GM23338 (cell line): Measurements from ENCODE around the gene NSD2. TPM values are rescaled to one million over a fixed set of nuclear protein-coding genes. Genes with fewer than 3 reads are reported as not detected.

Experiments
- ATAC-seq: fragments of 200-7000 bp; cut with Tn5 transposase; 3 replicates; pipeline ENCODE4 v1.9.1; 2020
- DNase-seq: peaks from one replicate; pipeline ENCODE4 v3.0.0-alpha.2; 2015; ENCODE audit warnings: low spot score
- H2AFZ ChIP-seq: fragments of 200-600 bp; sonication (generic); 2 replicates; pipeline ENCODE4 v1.8.0; 2016; ENCODE audit warnings: antibody characterized with exemption, mild to moderate bottlenecking, moderate library complexity
- H3F3A ChIP-seq: fragments of 200-600 bp; sonication (generic); replicated peaks from 2 replicates; pipeline ENCODE4 v1.8.0; 2017; ENCODE audit warnings: antibody characterized with exemption, mixed run types, low read depth
- H3K27ac ChIP-seq: fragments of 200-600 bp; sonication (generic); 2 replicates; pipeline ENCODE4 v1.6.1; 2016; ENCODE audit warnings: low read depth
- H3K27me3 ChIP-seq: fragments of 200-600 bp; sonication (generic); 2 replicates; pipeline ENCODE4 v1.8.0; 2016; ENCODE audit warnings: mild to moderate bottlenecking, mixed run types, moderate library complexity; ENCODE audit not compliant: insufficient read depth
- H3K36me3 ChIP-seq: fragments of 200-600 bp; sonication (generic); 2 replicates; pipeline ENCODE4 v1.8.0; 2016; ENCODE audit warnings: mild to moderate bottlenecking; ENCODE audit not compliant: insufficient read depth
- H3K4me1 ChIP-seq: fragments of 200-600 bp; sonication (generic); 2 replicates; pipeline ENCODE4 v1.8.0; 2016; ENCODE audit warnings: mild to moderate bottlenecking, moderate library complexity; ENCODE audit not compliant: insufficient read depth
- H3K4me2 ChIP-seq: fragments of 200-600 bp; sonication (generic); 2 replicates; pipeline ENCODE4 v1.7.1; 2017; ENCODE audit warnings: mixed run types
- H3K4me3 ChIP-seq: fragments of 200-600 bp; sonication (generic); 2 replicates; pipeline ENCODE4 v1.6.1; 2016; ENCODE audit warnings: mixed run types
- H3K79me2 ChIP-seq: fragments of 200-600 bp; sonication (generic); replicated peaks from 2 replicates; pipeline ENCODE4 v1.8.0; 2017; ENCODE audit warnings: mild to moderate bottlenecking; ENCODE audit not compliant: insufficient read depth
- H3K9me2 ChIP-seq: fragments of 200-600 bp; sonication (generic); 2 replicates; pipeline ENCODE4 v1.8.0; 2017; ENCODE audit not compliant: insufficient read depth
- H4K20me1 ChIP-seq: fragments of 200-600 bp; sonication (generic); replicated peaks from 2 replicates; pipeline ENCODE4 v1.8.0; 2017; ENCODE audit warnings: mild to moderate bottlenecking; ENCODE audit not compliant: insufficient read depth
- H3K27ac Mint-ChIP-seq: 2 replicates; pipeline ENCODE4 v1.8.0; 2020; ENCODE audit warnings: inconsistent platforms, mild to moderate bottlenecking, moderate library complexity, mixed read lengths
- H3K27me3 Mint-ChIP-seq: 3 replicates; pipeline ENCODE4 v1.8.0; 2022; ENCODE audit warnings: low read depth, mild to moderate bottlenecking, moderate library complexity, mixed read lengths, inconsistent platforms; ENCODE audit not compliant: insufficient read depth, poor library complexity
- H3K36me3 Mint-ChIP-seq: 3 replicates; pipeline ENCODE4 v1.8.0; 2021; ENCODE audit warnings: low read depth, mild to moderate bottlenecking, inconsistent platforms, moderate library complexity, mixed read lengths
- H3K4me1 Mint-ChIP-seq: 3 replicates; pipeline ENCODE4 v1.8.0; 2020; ENCODE audit warnings: mild to moderate bottlenecking, inconsistent platforms, mixed read lengths
- H3K4me3 Mint-ChIP-seq: 3 replicates; pipeline ENCODE4 v1.8.0; 2021; ENCODE audit warnings: moderate library complexity, mild to moderate bottlenecking, inconsistent platforms, mixed read lengths
- H3K9me3 Mint-ChIP-seq: 3 replicates; pipeline ENCODE4 v1.8.0; 2020; ENCODE audit warnings: moderate library complexity, mild to moderate bottlenecking, inconsistent platforms, mixed read lengths
- CREB1 ChIP-seq: fragments of 250-450 bp; sonication (Bioruptor Pico); IDR thresholded peaks from 2 replicates; pipeline ENCODE4 v1.5.0; 2020; ENCODE audit warnings: low read depth, mild to moderate bottlenecking, moderate library complexity
- CTCF ChIP-seq, 2 experiments: fragments of 200-600 bp in 1 of 2; sonication (generic) in 1 of 2; conservative IDR thresholded peaks; 2 replicates each; pipeline versions ENCODE4 v1.5.1 to v1.6.1; 2016 to 2017; ENCODE audit warnings: antibody characterized with exemption in 2 of 2, low read depth in 2 of 2, mild to moderate bottlenecking in 2 of 2, moderate library complexity in 1 of 2
- ETS1 ChIP-seq: IDR thresholded peaks from 2 replicates; pipeline ENCODE4 v1.6.1; 2016; ENCODE audit warnings: antibody characterized with exemption
- EZH2phosphoT487 ChIP-seq: fragments of 200-600 bp; sonication (generic); IDR thresholded peaks from one replicate; pipeline ENCODE4 v1.8.1; 2018; ENCODE audit warnings: antibody characterized with exemption; ENCODE audit not compliant: unreplicated experiment
- JUNB ChIP-seq: IDR thresholded peaks from one replicate; pipeline ENCODE4 v1.6.1; 2016; ENCODE audit warnings: antibody characterized with exemption; ENCODE audit not compliant: unreplicated experiment
- NANOG ChIP-seq: IDR thresholded peaks from 2 replicates; pipeline ENCODE4 v1.6.1; 2016; ENCODE audit warnings: antibody characterized with exemption, borderline replicate concordance
- POLR2AphosphoS5 ChIP-seq: IDR thresholded peaks from 2 replicates; pipeline ENCODE4 v1.6.1; 2016; ENCODE audit warnings: antibody characterized with exemption, low read depth
- REST ChIP-seq: IDR thresholded peaks from one replicate; pipeline ENCODE4 v1.6.1; 2018; ENCODE audit warnings: antibody characterized with exemption; ENCODE audit not compliant: unreplicated experiment
- STAT1 ChIP-seq: IDR thresholded peaks from one replicate; pipeline ENCODE4 v1.6.1; 2016; ENCODE audit warnings: antibody characterized with exemption; ENCODE audit not compliant: unreplicated experiment
- ZNF114 ChIP-seq: fragments of 250-450 bp; sonication (Bioruptor Pico); IDR thresholded peaks from 2 replicates; pipeline ENCODE4 v1.5.0; 2020; ENCODE audit warnings: mild to moderate bottlenecking, moderate library complexity
- ZNF331 ChIP-seq: fragments of 250-450 bp; sonication (Bioruptor Pico); IDR thresholded peaks from 2 replicates; pipeline ENCODE4 v1.5.0; 2020; ENCODE audit warnings: low read depth, mild to moderate bottlenecking, moderate library complexity
- polyA plus RNA-seq: library from polyadenylated mRNA; unstranded; fragments of >200 nt; fragmentation: Nextera tagmentation; extraction: Ambion mirVana; gene quantifications from 2 replicates; pipeline ENCODE4 v1.2.1, GENCODE V29; 2016
- total RNA-seq: library from RNA; depleted of rRNA; stranded (reverse); fragments of >200 nt; shearing (Covaris generic); gene quantifications from 2 replicates; pipeline ENCODE4 v1.2.3, GENCODE V29; 2014
- TF ChIP-seq, protein P1 (sequence below): fragments of 250-450 bp; sonication (Bioruptor Pico); IDR thresholded peaks from 2 replicates; pipeline ENCODE4 v1.5.0; 2020; ENCODE audit warnings: mild to moderate bottlenecking, moderate library complexity

Gene NSD2
- total and polyA plus RNA-seq, 2 experiments from 2014 or later = 33.5 to 84.4 TPM

DNA sequence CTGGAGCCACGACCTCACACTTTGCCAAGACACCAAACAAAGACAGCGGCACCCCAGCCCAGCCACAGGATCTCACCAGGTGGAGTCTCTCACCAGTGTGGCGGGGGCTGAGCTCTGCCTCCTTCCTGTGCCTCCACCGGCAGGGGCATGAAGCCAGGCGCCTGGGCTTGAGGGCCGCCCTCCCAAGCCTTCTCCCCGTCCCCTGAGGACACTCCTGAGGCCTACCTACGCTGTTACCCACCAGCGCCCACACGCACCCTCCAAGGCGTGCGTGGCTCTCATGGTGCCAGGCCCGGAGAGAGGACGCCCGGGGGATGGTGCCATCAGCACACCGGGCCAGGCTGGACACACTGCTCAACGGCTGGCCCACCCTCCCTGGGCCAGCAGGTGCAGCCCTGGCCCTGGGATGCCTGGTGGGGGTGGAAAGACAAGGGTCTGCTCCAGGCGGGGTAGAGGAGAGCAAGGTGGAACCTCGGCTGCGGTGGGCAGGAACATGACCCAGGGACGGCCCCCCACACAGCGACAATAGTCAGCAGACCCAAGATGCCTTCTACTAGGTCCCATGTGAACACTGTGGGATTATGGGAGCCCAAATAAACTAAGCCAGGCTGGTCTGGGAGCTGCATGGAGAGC, 115.5 kb downstream of the NSD2 start (continued):
- TF ChIP-seq ZNF331 (CRISPR knock-in tag) (no peak), NANOG (no peak), STAT1 (no peak), JUNB (no peak), ZNF114 (CRISPR knock-in tag) (no peak), REST (no peak), EZH2phosphoT487 (no peak), CREB1 (CRISPR knock-in tag) (no peak)

- Mint-ChIP-seq H3K36me3 (peaks cover 44% of the 10 kb centered on the region), H3K27ac (no peak overlapping the region), H3K27me3 (no peaks in the 10 kb centered on the region), H3K4me3 (no peak overlapping the region), H3K4me1 (no peaks in the 10 kb centered on the region), H3K9me3 (no peaks in the 10 kb centered on the region)
- Histone ChIP-seq H3F3A (no peaks in the 10 kb centered on the region; the same call in 1 of the 2 replicates), H3K4me1 (no peaks in the 10 kb centered on the region), H3K4me3 (no peak overlapping the region), H3K36me3 (no peaks in the 10 kb centered on the region; the same call in 1 of the 2 replicates), H3K79me2 (peaks cover 21% of the 10 kb centered on the region), H3K9me2 (no peaks in the 10 kb centered on the region), H3K27ac (no peak overlapping the region), H4K20me1 (peaks cover 17% of the 10 kb centered on the region), H2AFZ (no peak overlapping the region), H3K27me3 (no peaks in the 10 kb centered on the region), H3K4me2 (no peak overlapping the region)
- no peak for DNase-seq
- no peak for ATAC-seq
- TF ChIP-seq CTCF (conservative IDR thresholded peaks at IDR 0.05; ENCODE audit: low read depth in 2 of 2) (no peak), ZNF114 (CRISPR knock-in tag) (no peak), EZH2phosphoT487 (no peak), STAT1 (no peak), POLR2AphosphoS5 (no peak), ZNF331 (CRISPR knock-in tag) (no peak), ETS1 (no peak)
- TF ChIP-seq, protein P1, sequence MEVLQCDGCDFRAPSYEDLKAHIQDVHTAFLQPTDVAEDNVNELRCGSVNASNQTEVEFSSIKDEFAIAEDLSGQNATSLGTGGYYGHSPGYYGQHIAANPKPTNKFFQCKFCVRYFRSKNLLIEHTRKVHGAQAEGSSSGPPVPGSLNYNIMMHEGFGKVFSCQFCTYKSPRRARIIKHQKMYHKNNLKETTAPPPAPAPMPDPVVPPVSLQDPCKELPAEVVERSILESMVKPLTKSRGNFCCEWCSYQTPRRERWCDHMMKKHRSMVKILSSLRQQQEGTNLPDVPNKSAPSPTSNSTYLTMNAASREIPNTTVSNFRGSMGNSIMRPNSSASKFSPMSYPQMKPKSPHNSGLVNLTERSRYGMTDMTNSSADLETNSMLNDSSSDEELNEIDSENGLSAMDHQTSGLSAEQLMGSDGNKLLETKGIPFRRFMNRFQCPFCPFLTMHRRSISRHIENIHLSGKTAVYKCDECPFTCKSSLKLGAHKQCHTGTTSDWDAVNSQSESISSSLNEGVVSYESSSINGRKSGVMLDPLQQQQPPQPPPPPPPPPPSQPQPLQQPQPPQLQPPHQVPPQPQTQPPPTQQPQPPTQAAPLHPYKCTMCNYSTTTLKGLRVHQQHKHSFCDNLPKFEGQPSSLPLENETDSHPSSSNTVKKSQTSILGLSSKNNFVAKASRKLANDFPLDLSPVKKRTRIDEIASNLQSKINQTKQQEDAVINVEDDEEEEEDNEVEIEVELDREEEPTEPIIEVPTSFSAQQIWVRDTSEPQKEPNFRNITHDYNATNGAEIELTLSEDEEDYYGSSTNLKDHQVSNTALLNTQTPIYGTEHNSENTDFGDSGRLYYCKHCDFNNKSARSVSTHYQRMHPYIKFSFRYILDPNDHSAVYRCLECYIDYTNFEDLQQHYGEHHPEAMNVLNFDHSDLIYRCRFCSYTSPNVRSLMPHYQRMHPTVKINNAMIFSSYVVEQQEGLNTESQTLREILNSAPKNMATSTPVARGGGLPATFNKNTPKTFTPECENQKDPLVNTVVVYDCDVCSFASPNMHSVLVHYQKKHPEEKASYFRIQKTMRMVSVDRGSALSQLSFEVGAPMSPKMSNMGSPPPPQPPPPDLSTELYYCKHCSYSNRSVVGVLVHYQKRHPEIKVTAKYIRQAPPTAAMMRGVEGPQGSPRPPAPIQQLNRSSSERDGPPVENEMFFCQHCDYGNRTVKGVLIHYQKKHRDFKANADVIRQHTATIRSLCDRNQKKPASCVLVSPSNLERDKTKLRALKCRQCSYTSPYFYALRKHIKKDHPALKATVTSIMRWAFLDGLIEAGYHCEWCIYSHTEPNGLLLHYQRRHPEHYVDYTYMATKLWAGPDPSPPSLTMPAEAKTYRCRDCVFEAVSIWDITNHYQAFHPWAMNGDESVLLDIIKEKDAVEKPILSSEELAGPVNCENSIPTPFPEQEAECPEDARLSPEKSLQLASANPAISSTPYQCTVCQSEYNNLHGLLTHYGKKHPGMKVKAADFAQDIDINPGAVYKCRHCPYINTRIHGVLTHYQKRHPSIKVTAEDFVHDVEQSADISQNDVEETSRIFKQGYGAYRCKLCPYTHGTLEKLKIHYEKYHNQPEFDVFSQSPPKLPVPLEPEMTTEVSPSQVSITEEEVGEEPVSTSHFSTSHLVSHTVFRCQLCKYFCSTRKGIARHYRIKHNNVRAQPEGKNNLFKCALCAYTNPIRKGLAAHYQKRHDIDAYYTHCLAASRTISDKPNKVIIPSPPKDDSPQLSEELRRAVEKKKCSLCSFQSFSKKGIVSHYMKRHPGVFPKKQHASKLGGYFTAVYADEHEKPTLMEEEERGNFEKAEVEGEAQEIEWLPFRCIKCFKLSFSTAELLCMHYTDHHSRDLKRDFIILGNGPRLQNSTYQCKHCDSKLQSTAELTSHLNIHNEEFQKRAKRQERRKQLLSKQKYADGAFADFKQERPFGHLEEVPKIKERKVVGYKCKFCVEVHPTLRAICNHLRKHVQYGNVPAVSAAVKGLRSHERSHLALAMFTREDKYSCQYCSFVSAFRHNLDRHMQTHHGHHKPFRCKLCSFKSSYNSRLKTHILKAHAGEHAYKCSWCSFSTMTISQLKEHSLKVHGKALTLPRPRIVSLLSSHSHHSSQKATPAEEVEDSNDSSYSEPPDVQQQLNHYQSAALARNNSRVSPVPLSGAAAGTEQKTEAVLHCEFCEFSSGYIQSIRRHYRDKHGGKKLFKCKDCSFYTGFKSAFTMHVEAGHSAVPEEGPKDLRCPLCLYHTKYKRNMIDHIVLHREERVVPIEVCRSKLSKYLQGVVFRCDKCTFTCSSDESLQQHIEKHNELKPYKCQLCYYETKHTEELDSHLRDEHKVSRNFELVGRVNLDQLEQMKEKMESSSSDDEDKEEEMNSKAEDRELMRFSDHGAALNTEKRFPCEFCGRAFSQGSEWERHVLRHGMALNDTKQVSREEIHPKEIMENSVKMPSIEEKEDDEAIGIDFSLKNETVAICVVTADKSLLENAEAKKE (CRISPR knock-in tag) = no peak
Measured at GRCh38 chr4:1987296-1987695, 116.1 kb downstream of the NSD2 start.
